Heart left ventricle (tissue), 16 donors: ENCODE data around the gene OSTF1. TPM values are rescaled to one million over a fixed set of nuclear protein-coding genes. Genes with fewer than 3 reads are reported as not detected.

Experiments
- ATAC-seq, 4 donors: fragments of 200-7000 bp; cut with Tn5 transposase; one replicate each; pipeline ENCODE4 v1.9.1; 2020 to 2022; ENCODE audit warnings: moderate library complexity in 4 of 4, mild to moderate bottlenecking in 3 of 4, moderate number of reproducible peaks in 1 of 4
- DNase-seq, 5 donors: peaks; one replicate each; pipeline ENCODE4 v3.0.0-alpha.2; 2020
- H3K27ac ChIP-seq, 12 donors: fragments of 200-600 bp; sonication (generic) in 4 of 12; one replicate each; pipeline versions ENCODE4 v1.5.0 to v1.8.0; 2016 to 2022; ENCODE audit warnings: mild to moderate bottlenecking in 2 of 12
- H3K27me3 ChIP-seq, 9 donors: fragments of 200-600 bp; sonication (generic) in 2 of 9; one replicate each; pipeline versions ENCODE4 v1.5.1 to v1.8.0; 2016 to 2022; ENCODE audit warnings: mild to moderate bottlenecking in 3 of 9
- H3K36me3 ChIP-seq, 9 donors: fragments of 200-600 bp; sonication (generic) in 2 of 9; one replicate each; pipeline versions ENCODE4 v1.5.0 to v1.8.0; 2018 to 2022; ENCODE audit warnings: mild to moderate bottlenecking in 2 of 9
- H3K4me1 ChIP-seq, 12 donors: fragments of 200-600 bp; sonication (generic) in 4 of 12; one replicate each; pipeline versions ENCODE4 v1.5.0 to v1.8.0; 2016 to 2022; ENCODE audit warnings: mild to moderate bottlenecking in 3 of 12
- H3K4me3 ChIP-seq, 12 donors: fragments of 200-600 bp; sonication (generic) in 4 of 12; one replicate each; pipeline versions ENCODE4 v1.5.0 to v1.8.0; 2017 to 2022; ENCODE audit warnings: mild to moderate bottlenecking in 9 of 12, moderate library complexity in 4 of 12
- H3K9me3 ChIP-seq, 12 donors: fragments of 200-600 bp; sonication (generic) in 4 of 12; one replicate each; pipeline versions ENCODE4 v1.5.0 to v1.8.0; 2016 to 2022; ENCODE audit warnings: mild to moderate bottlenecking in 1 of 12
- POLR2A ChIP-seq, 2 donors: fragments of 450-650 bp; IDR thresholded peaks; one replicate each; pipeline ENCODE4 v1.6.1; 2017; ENCODE audit warnings: antibody characterized with exemption in 2 of 2, mild to moderate bottlenecking in 2 of 2, moderate library complexity in 2 of 2
- WGBS, 4 donors: extraction: QIAGEN DNeasy Blood & Tissue Kit in 2 of 4; methylation state at CpG; one replicate each; pipeline versions ENCODE4 v1.1.5 to v1.1.7; 2013 to 2018; 5-methylcytosine and 5-hydroxymethylcytosine counted together
- intact Hi-C, 10 donors: fragments of 100-400 bp; cut with DNase I; formaldehyde crosslinking; loops; one replicate each; pipeline versions ENCODE4 v1.11.1 to v1.14.2; 2022
- polyA plus RNA-seq, 2 donors: library from polyadenylated mRNA; stranded (reverse); fragments of 200-250 nt; gene quantifications; one replicate each; pipeline ENCODE4 v1.2.3, GENCODE V29; 2013
- total RNA-seq, 9 donors: library from RNA; depleted of rRNA in 2 of 9; stranded (reverse); fragments of >200 nt in 2 of 9; fragmentation: NEBNext Ultra II Directional in 3 of 9; extraction: Animal tissue kit (Norgen Biotek cat#: 25700) in 3 of 9; gene quantifications; one replicate each; pipeline versions ENCODE4 v1.1.0 to v1.2.4, GENCODE V29; 2016 to 2023
- TF ChIP-seq, protein P1 (sequence below), 12 donors: fragments of 200-600 bp; sonication (generic) in 4 of 12; IDR thresholded peaks; one replicate each; pipeline versions ENCODE4 v1.5.0 to v1.8.0; 2018 to 2022; ENCODE audit warnings: antibody characterized with exemption in 12 of 12, mild to moderate bottlenecking in 5 of 12
- donor health status: ischemic (EF 13 %, LVEDD 7.1; RV severe dilation, severe dysfunction).
- donor health status: healthy with polysubstance abuse.
- donor health status: DM: no; HTN: yes; CAD: no.
- donor health status: DM: no; HTN: no; CAD: no.
- donor health status: ischemic (EF 25% LVEDD 6.9; RV normal size, moderate dysfunction).
- donor health status: ischemic (EF 25% LVEDD 5.7; RV mildly dilated, moderate dysfunction).
- donor health status: healthy.
- donor health status: DM: yes; HTN: yes; CAD: no.
- donor health status: ischemic (EF 35%, LVEDD 5.7; RV mildly dilated, moderate dysfunction).
- donor health status: nonischemic (EF 11% LVEDD 7.7; RV severe dilation, severe dysfunction).
- donor health status: DM: yes; HTN: yes; CAD: no.
- donor health status: PGD.
- donor health status: ischemic (EF 29% LVEDD 5.4; RV normal size, mild dysfunction).
- donor health status: nonischemic (EF 23%, LVEDD 6.1; RV moderate dilation, normal function).

The OSTF1 gene
- total and polyA plus RNA-seq, 11 donors, result 16.7 to 53.6 (median 23.9) TPM

DNA sequence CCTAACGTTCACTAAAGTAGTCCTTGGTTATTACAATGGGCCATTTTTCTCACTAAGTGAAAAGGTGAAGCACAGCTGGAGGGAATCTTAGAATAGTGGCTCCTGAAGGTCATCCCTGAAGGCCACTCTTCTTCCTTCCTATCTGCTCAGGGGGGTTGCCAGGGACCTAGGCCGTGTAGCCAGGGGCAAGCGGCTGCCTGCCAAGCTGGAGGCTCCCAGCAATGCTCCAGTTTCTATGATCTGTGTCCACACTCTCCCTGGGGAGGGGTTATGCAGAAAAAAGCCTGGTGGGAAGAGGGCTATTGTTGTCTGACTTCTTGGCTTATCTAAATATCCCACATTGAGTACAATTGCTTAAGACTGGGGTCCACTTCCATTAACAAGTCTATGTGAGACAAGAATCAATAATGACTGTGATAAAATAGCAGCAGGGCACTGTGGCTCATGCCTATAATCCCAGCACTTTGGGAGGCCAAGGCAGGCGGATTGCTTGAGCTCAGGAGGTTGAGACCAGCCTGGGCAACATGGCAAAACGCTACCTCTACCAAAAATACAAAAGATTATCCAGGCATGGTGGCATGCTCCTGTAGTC lies 4.1 kb upstream of the OSTF1 start:
- no peak for DNase-seq
- Histone ChIP-seq H3K27ac (peak overlapping the region in 3 of 12 donors; percentile 8 to 58 (median 19)), H3K4me3 (no peak overlapping the region), H3K36me3 (peaks cover 0 to 34% (median 4%) of the 10 kb centered on the region in 9 donors), H3K9me3 (no peaks in the 10 kb centered on the region), H3K4me1 (peaks cover 0 to 42% (median 19%) of the 10 kb centered on the region in 12 donors), H3K27me3 (no peaks in the 10 kb centered on the region)
- TF ChIP-seq, protein P1, sequence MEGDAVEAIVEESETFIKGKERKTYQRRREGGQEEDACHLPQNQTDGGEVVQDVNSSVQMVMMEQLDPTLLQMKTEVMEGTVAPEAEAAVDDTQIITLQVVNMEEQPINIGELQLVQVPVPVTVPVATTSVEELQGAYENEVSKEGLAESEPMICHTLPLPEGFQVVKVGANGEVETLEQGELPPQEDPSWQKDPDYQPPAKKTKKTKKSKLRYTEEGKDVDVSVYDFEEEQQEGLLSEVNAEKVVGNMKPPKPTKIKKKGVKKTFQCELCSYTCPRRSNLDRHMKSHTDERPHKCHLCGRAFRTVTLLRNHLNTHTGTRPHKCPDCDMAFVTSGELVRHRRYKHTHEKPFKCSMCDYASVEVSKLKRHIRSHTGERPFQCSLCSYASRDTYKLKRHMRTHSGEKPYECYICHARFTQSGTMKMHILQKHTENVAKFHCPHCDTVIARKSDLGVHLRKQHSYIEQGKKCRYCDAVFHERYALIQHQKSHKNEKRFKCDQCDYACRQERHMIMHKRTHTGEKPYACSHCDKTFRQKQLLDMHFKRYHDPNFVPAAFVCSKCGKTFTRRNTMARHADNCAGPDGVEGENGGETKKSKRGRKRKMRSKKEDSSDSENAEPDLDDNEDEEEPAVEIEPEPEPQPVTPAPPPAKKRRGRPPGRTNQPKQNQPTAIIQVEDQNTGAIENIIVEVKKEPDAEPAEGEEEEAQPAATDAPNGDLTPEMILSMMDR (IDR thresholded peaks at IDR 0.05), result no peak
- TF ChIP-seq POLR2A (IDR thresholded peaks at IDR 0.05), result no peak
- intact Hi-C loops, result loop anchor here in 2 of 10 donors (10.0 kb wide), 2 partner anchors 101 to 129 kb away; partner anchors contain the start of gene C9orf40 (in 1 of the 2)
- 65 to 78% (median 73%) methylated on average over 4 to 5 of the region's 5 CpGs for WGBS, 4 donors
- ATAC-seq, result no peak

DNA sequence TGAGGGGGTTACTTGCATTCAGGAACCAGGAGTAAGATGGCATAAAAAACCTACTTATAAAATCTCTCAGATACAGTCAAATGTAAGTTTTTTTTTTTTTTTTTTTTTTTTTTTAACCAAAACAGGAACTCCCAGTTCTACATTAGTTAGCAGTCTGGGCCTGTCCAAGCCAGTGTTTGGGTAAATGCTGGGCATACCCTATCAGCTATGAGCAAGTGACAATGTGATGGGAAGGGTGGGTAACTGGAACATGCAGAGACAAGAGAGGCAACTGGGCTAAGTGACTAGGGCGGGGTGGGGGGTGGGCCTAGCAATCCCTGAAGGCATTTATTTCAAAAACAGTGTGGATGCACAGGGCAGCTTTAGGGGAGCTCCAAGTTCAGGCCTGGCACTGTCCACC lies 2.7 kb upstream of the OSTF1 start:
- peaks cover 0 to 55% (median 32%) of the 10 kb centered on the region in 12 donors for H3K4me1 ChIP-seq
- no peak for DNase-seq
- H3K27ac ChIP-seq, result peak overlapping the region in 2 of 12 donors; percentile 96 to 99
- no peaks in the 10 kb centered on the region for H3K27me3 ChIP-seq
- 89 to 100% (median 92%) methylated on average over 1 of the region's 1 CpG for WGBS, 4 donors
- ATAC-seq, result no peak
- intact Hi-C loops, result loop anchor here in 7 of 10 donors (5.0 to 10.0 kb wide), 4 partner anchors 58 to 133 kb away; partner anchors contain the start of genes C9orf40 (in 6 of the 7) and CARNMT1 (in 2 of the 7)
- H3K36me3 ChIP-seq, result peaks cover 0 to 25% (median 4%) of the 10 kb centered on the region in 9 donors
- TF ChIP-seq POLR2A (IDR thresholded peaks at IDR 0.05), result no peak
- TF ChIP-seq, protein P1 (IDR thresholded peaks at IDR 0.05), result no peak
- H3K4me3 ChIP-seq, result peak overlapping the region in 2 of 12 donors; percentile 97 to 99
- H3K9me3 ChIP-seq, result no peaks in the 10 kb centered on the region

DNA sequence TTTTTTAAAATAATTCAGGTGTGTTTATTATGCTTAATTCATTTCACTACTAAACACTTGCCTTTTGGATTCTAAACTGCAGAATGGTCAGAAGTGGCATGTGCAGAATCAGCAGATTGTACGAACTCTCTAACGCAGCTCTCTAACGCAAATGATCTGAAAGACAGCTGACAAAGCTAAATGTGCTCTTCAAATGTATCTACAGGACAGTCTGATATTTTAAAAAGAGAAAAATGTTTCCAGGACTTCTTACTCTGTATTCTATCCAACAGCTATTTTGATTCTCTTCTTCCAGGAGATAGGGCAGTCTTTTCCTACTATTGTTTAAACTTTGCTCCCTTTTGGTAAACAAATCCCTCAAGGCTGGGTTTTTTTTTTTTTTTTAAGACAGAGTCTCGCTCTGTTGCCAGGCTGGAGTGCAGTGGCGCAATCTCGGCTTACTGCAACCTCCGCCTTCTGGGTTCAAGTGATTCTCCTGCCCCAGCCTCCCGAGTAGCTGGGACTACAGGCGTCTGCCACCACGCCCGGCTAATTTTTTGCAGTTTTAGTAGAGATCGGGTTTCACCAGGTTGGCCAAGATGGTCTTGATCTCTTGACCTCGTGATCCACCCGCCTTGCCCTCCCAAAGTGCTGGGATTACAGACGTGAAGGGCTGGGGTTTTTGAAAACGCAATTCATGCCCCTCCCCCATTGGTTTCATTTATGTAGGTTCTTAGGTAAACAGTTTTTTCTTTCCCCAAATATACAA lies 1.6 kb upstream of the OSTF1 start:
- Histone ChIP-seq H3K36me3 (peaks cover 0 to 15% (median 4%) of the 10 kb centered on the region in 9 donors), H3K4me1 (peaks cover 0 to 66% (median 41%) of the 10 kb centered on the region in 12 donors), H3K27ac (peak overlapping the region; percentile 32 to 99 (median 95)), H3K9me3 (no peaks in the 10 kb centered on the region), H3K27me3 (no peaks in the 10 kb centered on the region), H3K4me3 (peak overlapping the region; percentile 78 to 99 (median 95))
- intact Hi-C loops, result loop anchor here in 7 of 10 donors (5.0 to 10.0 kb wide), 4 partner anchors 59 to 134 kb away; partner anchors contain the start of genes C9orf40 (in 6 of the 7) and CARNMT1 (in 2 of the 7)
- DNase-seq, result peak in 1 of 5 donors; percentile 37
- no peak for ATAC-seq
- 51 to 64% (median 58%) methylated on average over 15 to 16 of the region's 16 CpGs for WGBS, 4 donors
- no peak for TF ChIP-seq POLR2A (IDR thresholded peaks at IDR 0.05)
- TF ChIP-seq, protein P1 (IDR thresholded peaks at IDR 0.05), result no peak
